Measurements from ENCODE around the gene BRICD5. TPM values are rescaled to one million over a fixed set of nuclear protein-coding genes. Genes with fewer than 3 reads are reported as not detected.
A peak's percentile ranks its signal among the peaks of the same experiment; 100 is the strongest.
"Not testable (repeated sequence)": the region's sequence is repeated elsewhere in the genome, so short reads cannot be mapped to it uniquely, and the experiment has no call there.

BRICD5 gene
- total RNA-seq, 1 donor from 2014 or later = 0.53 TPM

DNA sequence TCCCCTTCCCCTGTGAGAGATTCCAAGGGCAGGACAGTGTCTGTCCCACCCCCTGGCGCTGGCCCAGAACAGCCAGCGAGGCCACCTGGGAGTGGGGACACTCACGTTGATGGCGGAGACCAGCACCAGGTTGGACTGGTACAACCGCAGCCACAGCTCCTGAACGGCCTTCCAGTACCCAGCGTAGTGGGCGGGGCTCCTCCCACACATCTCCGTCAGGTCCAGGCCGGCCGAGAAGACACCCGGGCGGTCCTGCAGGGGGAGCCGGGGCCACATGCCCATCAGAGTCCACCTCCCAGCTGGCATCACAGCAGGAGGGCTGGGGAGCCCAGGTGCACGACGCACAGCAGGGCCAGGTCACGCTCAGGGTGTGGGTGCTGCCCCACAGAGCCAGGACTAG lies 33.6 kb upstream of the BRICD5 start:
- peak; percentile 2 for TF ChIP-seq CTCF (IDR thresholded peaks at IDR 0.05; ENCODE audit: insufficient read depth, low read length, severe bottlenecking)

DNA sequence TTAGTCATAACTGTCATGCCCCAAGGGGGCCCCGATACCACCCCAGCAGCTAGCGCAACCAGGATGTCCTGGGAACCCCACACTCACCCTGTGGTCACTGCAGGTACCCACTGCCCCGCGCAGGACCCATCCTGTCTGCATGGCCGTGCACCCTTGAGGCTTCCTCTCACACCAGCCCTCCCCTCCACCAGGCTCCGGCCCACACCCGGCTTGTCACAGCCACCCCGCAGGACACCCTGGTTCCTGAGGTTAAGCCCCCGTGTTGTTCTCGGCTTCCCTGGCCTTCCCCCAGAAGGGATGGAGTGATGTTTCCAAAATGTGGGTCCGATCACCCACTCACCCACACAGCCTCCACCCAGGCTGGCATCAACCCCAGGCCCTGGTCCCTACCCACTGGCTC lies 33.1 kb upstream of the BRICD5 start:
- Histone ChIP-seq H3K4me3 (ENCODE audit: low read depth, low read length) (no peak overlapping the region), H3K27me3 (ENCODE audit: control insufficient read depth, insufficient read depth, low read length) (no peaks in the 10 kb centered on the region), H3K36me3 (ENCODE audit: control insufficient read depth, insufficient read depth, low read length) (peaks cover 26% of the 10 kb centered on the region)
- DNase-seq (ENCODE audit: low read depth) (no peak), FAIRE-seq (no peak)
- no peak for TF ChIP-seq CTCF (IDR thresholded peaks at IDR 0.05; ENCODE audit: insufficient read depth, low read length, severe bottlenecking)

More for the DNA sequence above, 33.6 kb upstream of the BRICD5 start:
- no peaks in the 10 kb centered on the region for H3K27me3 ChIP-seq (ENCODE audit: control insufficient read depth, insufficient read depth, low read length)
- no peak for DNase-seq (ENCODE audit: low read depth)
- H3K36me3 ChIP-seq (ENCODE audit: control insufficient read depth, insufficient read depth, low read length) = peaks cover 26% of the 10 kb centered on the region
- H3K4me3 ChIP-seq (ENCODE audit: low read depth, low read length) = no peak overlapping the region
- FAIRE-seq = no peak

DNA sequence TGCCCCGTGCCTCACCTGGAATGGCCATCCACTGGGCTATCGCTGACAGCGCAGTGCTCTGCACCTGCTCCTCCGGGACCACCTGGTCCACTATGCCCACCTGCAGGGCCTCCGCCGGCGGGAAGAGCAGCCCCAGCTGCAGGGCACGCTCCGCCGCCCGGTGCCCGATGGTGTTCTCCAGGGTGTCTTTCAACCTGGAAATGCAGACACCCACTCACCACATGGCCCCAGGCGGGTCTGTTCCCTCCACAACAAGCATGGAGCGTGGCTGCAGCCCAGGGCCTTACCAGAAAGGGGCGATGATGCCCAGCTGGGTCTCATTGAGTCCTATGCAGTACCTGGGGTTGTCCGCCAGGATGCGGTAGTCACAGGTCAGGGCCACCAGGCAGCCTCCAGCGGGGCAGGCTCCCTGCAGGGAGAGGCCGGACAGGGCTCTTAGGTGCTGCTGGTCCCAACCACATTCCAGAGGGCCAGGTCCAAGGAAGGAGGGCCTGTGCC lies 32.4 kb upstream of the BRICD5 start:
- no peak for DNase-seq (ENCODE audit: low read depth)
- TF ChIP-seq CTCF (IDR thresholded peaks at IDR 0.05; ENCODE audit: insufficient read depth, low read length, severe bottlenecking) = no peak
- H3K4me3 ChIP-seq (ENCODE audit: low read depth, low read length) = no peak overlapping the region
- H3K27me3 ChIP-seq (ENCODE audit: control insufficient read depth, insufficient read depth, low read length) = no peaks in the 10 kb centered on the region
- peaks cover 26% of the 10 kb centered on the region for H3K36me3 ChIP-seq (ENCODE audit: control insufficient read depth, insufficient read depth, low read length)
- no peak for FAIRE-seq

DNA sequence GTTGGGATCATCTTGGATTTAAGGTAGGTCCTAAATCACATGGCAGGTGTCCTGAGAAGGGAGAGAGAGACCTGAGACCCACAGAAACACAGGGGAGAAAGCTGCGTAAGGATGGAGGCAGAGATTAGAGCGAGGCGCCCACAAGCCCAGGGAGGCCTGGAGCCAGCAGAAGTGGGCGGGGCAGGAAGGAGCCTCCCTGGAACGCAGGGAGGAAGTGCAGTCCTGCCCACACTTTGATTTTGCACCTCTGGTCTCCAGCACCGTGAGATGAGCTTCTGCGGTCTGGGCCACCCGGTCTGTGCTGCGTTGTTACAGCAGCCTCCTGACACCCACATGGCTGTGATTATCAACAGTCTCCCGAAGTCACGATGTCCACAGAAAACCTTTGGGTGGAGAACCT lies 31.9 kb upstream of the BRICD5 start:
- DNase-seq (ENCODE audit: low read depth) (no peak), FAIRE-seq (no peak)
- Histone ChIP-seq H3K36me3 (ENCODE audit: control insufficient read depth, insufficient read depth, low read length) (peaks cover 26% of the 10 kb centered on the region), H3K4me3 (ENCODE audit: low read depth, low read length) (no peak overlapping the region), H3K27me3 (ENCODE audit: control insufficient read depth, insufficient read depth, low read length) (peaks cover 3% of the 10 kb centered on the region)
- no peak for TF ChIP-seq CTCF (IDR thresholded peaks at IDR 0.05; ENCODE audit: insufficient read depth, low read length, severe bottlenecking)

- Histone ChIP-seq H3K36me3 (ENCODE audit: control insufficient read depth, insufficient read depth, low read length) (peaks cover 23% of the 10 kb centered on the region), H3K27me3 (ENCODE audit: control insufficient read depth, insufficient read depth, low read length) (peaks cover 16% of the 10 kb centered on the region)
- not testable (repeated sequence) for FAIRE-seq; DNase-seq (ENCODE audit: low read depth); H3K4me3 ChIP-seq (ENCODE audit: low read depth, low read length)
Observed at GRCh38 chr16:2240331-2240730, 29.7 kb upstream of the BRICD5 start.

GRCh38 chr16:2238838-2239675 lies 28.4 kb upstream of the BRICD5 start:
- H3K36me3 ChIP-seq (ENCODE audit: control insufficient read depth, insufficient read depth, low read length) = peaks cover 19% of the 10 kb centered on the region
- DNase-seq (ENCODE audit: low read depth) (no peak), FAIRE-seq (peak; percentile 43)
- no peak for TF ChIP-seq CTCF (IDR thresholded peaks at IDR 0.05; ENCODE audit: insufficient read depth, low read length, severe bottlenecking)
- H3K27me3 ChIP-seq (ENCODE audit: control insufficient read depth, insufficient read depth, low read length) = peaks cover 16% of the 10 kb centered on the region
- H3K4me3 ChIP-seq (ENCODE audit: low read depth, low read length) = no peak overlapping the region

Data from bronchial epithelial cell (primary cell).